Ishikawa (cell line): ENCODE measurements around the gene ANKIB1.
A peak's percentile ranks its signal among the peaks of the same experiment; 100 is the strongest.

Experiments used
- CEBPB ChIP-seq: IDR thresholded peaks from 2 replicates; pipeline ENCODE4 v1.6.1; 2012
- CREB1 ChIP-seq: IDR thresholded peaks from 2 replicates; pipeline ENCODE4 v1.6.1; 2012; ENCODE audit warnings: low read depth
- EGR1 ChIP-seq: IDR thresholded peaks from 2 replicates; pipeline ENCODE4 v1.6.1; 2012
- EP300 ChIP-seq: IDR thresholded peaks from 2 replicates; pipeline ENCODE4 v1.6.1; 2012; ENCODE audit warnings: borderline replicate concordance
- FOXM1 ChIP-seq: IDR thresholded peaks from 2 replicates; pipeline ENCODE4 v1.6.1; 2012; ENCODE audit warnings: low read depth, borderline replicate concordance
- MAX ChIP-seq: IDR thresholded peaks from 2 replicates; pipeline ENCODE4 v1.6.1; 2012
- NFIC ChIP-seq: IDR thresholded peaks from 2 replicates; pipeline ENCODE4 v1.6.1; 2012
- RAD21 ChIP-seq: IDR thresholded peaks from 2 replicates; pipeline ENCODE4 v1.6.1; 2012; ENCODE audit warnings: low read depth
- REST ChIP-seq: IDR thresholded peaks from 2 replicates; pipeline ENCODE4 v1.6.1; 2012; ENCODE audit warnings: low read depth, mild to moderate bottlenecking
- TAF1 ChIP-seq: IDR thresholded peaks from 2 replicates; pipeline ENCODE4 v1.6.1; 2012; ENCODE audit warnings: low read depth, mild to moderate bottlenecking
- TCF12 ChIP-seq: IDR thresholded peaks from 2 replicates; pipeline ENCODE4 v1.6.1; 2012; ENCODE audit warnings: low read depth
- USF1 ChIP-seq: IDR thresholded peaks from 2 replicates; pipeline ENCODE4 v1.6.1; 2012
- YY1 ChIP-seq: IDR thresholded peaks from 2 replicates; pipeline ENCODE4 v1.6.1; 2012; ENCODE audit warnings: low read depth

GRCh38 chr7:92242972-92243371 is 2.8 kb upstream of the ANKIB1 start:
- TF ChIP-seq REST (no peak), EGR1 (no peak), EP300 (no peak), TAF1 (no peak), CEBPB (peak; percentile 88), YY1 (no peak), TCF12 (no peak), FOXM1 (no peak), CREB1 (no peak), MAX (no peak), USF1 (no peak), RAD21 (no peak), NFIC (no peak)
